GM19099 (cell line): ENCODE data around the gene LIN37.

Source experiments
- POLR2A ChIP-seq: IDR thresholded peaks from 3 replicates; pipeline ENCODE4 v1.6.1; 2011; ENCODE audit warnings: low read depth; ENCODE audit not compliant: insufficient read length; ENCODE audit errors: extremely low read depth

LIN37 gene

DNA sequence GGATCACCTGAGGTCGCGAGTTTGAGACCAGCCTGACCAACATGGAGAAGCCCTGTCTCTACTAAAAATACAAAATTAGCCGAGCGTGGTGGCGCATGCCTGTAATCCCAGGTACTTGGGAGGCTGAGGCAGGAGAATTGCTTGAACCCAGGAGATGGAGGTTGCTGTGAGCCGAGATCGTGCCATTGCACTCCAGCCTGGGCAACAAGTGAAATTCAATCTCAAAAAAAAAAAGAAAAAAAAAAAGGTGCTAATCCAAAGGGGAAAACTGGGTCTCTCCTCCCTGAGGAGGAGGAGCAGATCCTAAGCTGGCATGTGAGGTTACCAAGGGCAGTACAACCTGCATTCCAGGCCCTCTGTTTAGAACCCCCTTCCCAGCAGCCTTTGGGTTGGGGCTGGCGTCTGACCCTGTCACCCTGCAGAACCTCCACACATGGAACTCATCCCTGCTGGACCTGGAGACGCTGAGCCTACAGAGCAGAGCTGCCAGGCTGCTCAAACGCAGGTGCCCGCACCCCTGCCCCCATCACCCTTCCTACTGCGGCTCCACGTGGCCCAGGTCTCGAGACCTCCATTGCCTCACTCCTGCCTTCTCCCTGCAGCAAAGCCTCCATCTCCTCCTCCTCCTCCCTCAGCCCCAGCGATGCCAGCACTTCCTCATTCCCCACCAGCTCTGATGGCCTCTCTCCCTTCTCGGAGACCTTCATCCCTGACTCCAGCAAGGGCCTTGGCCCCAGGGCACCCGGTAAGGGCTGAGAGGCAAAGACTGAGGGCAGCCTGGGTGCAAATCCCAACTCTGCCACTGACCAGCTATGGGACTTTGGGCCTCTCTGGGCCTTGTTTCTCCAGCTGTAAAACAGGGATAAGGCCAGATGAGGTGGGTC is 16.3 kb downstream of the LIN37 start:
- no peak for TF ChIP-seq POLR2A

DNA sequence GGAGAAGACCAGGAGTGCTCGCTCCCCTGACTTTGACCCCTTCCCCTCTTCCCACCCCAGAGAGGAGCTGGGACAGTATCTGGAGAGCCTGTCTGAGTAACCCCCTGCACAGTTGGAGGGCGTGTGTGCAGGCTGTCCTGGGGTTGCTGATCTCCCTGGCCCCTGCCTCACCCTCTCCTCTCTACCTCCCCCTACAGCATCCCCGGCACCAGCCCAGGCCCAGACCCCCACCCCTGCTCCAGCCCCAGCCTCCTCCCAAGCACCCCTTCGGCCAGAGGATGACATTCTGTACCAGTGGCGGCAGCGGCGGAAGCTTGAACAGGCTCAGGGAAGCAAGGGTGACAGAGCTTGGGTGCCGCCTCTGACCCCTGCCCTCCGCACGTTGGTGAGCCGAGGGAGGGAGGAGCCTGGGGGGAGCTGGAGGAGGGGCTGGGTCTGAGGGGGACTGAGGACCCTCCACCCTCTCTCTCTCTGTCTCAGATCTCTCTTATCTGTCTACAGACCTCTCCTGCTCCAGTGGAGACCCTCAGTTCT is 18.3 kb downstream of the LIN37 start:
- no peak for TF ChIP-seq POLR2A

DNA sequence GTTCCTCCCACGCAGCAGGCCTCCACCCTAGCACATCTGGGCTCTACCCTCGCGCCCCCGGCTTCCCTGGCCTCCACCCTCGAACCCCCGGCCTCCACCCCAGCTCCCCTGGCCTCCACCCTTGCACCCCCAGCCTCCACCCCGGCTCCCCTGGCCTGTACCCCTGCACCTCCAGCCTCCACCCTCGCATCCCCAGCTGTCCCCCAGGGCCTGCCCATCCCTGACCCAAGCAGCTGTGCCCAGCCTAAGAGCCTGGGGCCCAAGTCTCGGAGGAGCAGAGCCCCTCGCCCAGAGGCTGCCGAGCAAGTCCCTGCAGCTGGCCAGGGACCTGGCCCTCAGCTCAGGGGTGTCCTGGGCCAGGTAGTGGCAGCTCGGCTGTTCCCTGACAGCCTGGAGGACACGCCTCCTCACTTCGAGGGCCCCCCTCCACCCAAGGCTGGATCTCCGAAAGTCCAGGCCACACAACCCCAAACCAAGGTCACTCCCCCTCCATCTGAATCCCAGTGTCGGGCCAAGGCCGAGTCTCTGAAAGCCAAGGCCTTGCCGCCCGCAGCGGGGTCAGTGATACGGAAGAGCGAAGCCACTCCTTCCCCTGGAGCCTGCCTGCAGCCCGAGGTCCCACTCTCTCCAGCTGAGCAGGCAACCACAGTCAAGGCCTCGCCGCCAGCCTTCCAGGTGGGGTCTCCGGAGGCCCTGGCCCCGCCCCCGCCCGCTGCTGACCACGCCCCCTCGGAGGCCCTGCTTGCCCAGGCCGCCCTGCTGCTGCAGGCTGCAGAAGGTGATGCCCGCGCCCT is 19.1 kb downstream of the LIN37 start:
- TF ChIP-seq POLR2A = no peak

DNA sequence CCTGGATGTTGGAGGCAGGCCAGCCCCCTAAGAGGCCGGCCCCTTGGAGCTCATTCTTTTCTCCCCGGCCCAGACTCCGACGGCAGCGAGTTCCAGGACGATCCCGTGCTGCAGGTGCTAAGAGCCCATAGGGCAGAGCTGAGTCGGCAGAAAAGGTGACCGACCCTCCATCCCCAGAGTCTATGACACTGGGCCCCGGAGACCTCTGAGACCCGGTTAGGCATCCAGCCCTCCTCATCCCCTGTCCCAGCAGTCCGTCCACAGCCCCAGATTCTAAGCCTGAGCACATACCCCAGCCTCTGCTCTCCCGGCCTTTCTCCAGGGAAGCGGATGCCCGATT is 19.7 kb downstream of the LIN37 start:
- no peak for TF ChIP-seq POLR2A

DNA sequence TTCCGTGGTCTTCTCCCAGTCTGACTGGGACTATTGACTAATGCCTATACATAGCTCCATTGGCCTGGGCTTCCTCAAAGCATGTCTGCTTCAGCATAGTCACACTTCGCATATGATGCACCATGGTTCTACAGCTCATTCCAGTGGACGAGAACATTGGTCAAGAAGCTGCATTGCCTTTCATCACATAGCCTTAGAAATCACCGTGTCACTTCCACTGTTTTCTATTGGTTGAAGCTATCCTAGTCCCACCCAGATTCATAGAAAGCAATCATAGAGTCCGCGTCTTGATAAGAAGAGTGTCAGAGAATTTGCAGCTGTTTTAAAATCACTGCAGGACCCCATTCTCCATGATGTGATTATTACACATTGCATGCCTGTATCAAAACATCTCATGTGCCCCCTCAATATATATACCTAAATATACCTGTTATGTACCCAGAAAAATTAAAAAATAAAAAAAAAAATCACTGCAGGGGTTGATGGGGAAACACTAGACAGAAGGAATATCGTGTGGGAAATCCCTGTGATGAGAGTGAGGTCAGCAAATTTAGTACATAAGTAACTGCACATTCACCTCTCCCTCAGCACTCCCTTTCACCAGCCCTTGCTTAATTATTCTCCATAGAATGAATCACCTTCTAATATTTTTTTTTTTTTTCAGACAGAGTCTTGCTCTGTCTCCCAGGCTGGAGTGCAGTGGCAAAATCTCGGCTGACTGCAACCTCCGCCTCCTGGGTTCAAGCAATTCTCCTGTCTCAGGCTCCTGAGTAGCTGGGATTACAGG is 24.8 kb downstream of the LIN37 start:
- no peak for TF ChIP-seq POLR2A

DNA sequence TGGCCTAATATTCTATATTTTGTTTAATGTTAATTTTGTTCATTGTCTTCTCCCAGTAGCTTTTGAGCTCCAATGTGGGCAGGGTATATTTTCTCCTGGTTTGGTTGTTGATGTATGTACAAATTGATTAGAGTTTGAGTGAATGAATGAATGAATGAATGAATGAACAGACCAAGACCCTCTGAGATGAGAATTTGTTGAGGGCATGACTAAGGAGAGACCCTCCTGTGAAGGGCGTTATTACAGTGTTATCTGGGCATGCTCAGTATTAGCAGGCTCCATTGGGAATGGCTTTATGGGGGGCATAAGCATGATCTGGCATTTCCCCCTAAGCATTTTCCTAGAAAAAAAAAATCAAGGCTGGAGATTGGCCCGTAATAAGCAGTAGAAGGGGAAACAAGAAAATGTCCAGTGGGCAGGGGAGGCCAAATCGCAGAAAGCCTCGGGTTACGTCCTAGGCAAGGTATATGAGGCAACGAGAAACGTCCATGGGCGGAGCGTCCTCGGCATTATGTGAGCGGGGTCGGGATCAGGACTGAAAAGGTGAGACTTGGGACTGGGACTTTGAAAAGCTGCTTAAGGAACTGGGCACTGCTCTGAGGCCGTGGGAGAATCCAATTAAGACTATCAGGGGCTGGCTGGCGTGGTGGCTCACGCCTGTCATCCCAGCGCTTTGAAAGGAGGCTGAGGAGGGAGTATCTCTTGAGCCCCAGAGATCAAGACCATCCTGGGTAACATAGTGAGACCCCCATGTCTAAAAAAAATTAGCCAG is 26.1 kb downstream of the LIN37 start:
- TF ChIP-seq POLR2A = no peak

DNA sequence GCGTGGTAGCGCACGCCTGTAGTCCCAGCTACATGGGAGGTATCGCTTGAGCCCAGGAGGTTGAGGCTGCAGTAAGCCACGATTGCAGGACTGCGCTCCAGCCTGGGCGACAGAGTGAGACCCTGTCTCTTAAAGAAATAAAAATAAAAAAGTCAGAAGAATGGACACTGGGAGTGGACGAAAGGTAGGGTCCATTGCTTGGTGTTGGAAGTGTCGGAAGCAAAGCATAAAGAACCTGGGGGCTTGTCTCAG is 26.6 kb downstream of the LIN37 start:
- no peak for TF ChIP-seq POLR2A

DNA sequence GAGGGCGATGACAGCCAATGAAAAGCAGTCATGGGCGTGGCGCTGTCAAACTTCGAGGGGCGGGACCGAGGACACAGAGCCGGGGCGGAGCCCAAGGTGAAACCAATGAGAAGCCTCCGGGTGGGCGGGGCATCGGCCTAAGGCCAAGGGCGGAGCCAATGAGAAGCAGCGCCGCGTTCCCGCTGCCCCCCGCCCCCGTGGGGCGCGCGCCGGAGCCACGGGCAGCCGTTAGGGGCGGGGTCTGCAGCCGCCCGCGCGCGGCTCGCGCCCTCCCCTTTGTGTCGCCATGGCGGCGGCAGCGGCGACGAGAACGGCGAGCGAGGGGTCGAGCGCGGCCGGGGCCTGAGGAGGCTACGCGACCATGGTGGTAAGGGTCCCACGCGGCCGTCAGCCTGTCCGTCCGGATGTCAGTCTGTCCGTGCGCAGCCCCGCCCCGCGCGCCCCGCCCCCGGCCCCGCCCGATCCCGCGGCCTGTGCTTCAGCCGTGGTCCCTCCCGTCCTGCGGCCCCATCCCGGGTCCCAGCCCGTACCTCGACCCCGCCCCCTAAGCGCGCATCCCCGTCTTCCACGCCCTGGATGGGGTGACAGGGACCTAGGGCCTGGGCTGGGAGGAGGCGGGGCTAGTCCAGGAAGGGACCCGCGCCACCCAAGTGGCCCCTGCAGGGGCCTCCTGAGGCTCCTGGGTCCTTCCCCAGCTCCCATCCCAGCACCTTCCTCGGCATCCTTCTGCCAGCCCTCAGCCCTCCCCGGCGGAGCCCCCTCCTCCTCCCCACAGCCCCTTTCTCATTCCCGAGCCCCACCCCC is 27.1 kb downstream of the LIN37 start, which contains the start of gene ARHGAP33:
Gene ARHGAP33 (plus strand): TSS at position 267 of the 804 bp plus-strand sequence. CDS start 95 bp downstream, at position 362.
- TF ChIP-seq POLR2A = peak; percentile 67

DNA sequence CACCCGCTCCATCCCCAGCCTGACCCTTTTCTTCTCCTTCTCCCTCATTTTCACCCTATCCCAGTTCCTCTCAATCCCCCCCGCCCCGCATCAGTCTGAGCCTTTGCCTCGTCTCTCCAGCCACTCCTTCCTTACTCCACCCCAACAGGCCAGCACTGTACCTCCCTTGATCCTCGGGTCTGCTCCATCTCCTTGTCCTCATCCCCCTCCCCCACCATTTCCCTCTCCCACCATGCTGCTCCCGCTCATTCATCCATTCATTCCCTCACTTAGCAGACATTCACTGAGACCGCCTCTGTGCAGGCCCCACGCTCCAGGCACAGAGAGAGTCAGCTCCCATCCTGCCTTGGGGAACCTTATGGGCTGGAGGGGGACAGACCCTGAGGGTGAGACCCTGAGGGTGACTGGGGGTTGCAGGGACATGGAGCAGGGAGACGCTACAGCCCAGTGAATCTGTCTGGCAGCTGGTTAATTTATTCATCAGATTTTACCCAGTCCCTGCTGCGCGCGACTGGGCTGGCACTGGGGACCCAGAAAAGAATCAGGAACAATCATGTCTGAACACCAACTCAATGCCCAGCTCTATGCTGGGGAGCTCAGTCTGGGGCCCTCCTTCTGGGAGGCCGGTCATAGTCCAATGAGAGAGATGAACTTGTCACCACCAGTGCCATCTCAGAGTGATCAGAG is 27.9 kb downstream of the LIN37 start:
- no peak for TF ChIP-seq POLR2A

DNA sequence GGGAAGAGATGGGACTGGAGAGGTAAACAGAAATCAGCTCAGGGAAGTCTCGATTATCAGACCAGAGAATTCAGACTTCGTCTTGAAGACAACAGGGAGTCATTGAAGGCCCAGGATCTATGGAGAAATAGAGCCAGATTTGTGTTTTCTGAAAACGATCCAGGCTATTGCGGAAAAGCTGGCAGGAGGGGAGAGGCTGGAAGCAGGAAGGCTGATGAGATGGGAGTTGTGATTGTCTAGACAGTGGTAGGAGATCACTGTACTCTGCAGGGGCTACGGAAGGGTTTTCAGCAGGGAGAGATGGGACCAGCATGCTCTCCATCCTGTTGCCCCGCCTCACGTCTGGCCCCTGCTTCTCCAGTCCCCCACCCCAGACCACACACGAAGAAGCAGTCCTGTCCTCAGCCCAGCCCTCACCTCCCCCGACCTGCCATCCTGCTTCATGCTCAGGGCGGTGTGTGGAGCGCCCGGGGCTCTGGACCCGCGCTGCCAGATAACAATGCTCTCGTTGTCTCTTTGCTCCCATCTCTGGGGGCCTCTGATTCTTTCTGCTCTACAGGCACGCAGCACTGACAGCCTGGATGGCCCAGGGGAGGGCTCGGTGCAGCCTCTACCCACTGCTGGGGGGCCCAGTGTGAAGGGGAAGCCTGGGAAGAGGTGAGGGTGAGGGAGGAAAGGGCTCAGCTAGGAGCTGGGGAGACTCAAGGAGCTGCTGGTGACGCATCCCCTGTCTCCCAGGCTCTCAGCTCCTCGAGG is 28.9 kb downstream of the LIN37 start:
- no peak for TF ChIP-seq POLR2A

DNA sequence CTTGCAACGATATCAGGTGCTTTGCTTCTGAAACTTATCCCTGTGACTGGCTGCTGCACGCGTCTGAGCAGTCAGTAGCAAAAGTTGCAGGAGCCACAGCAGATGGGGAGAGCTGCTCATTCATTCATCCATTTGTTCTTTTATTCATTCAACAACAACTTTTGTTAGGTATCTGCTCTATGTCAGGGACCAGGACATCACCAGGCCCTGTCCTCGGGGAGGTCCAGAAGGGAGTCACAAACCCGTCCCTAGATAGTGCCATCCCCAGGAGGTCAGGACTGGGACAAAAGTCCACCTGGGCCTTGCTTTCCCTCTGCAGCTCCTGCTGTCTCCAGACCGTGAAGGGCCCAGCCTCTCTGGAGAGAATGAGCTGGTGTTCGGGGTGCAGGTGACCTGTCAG is 29.6 kb downstream of the LIN37 start:
- no peak for TF ChIP-seq POLR2A

DNA sequence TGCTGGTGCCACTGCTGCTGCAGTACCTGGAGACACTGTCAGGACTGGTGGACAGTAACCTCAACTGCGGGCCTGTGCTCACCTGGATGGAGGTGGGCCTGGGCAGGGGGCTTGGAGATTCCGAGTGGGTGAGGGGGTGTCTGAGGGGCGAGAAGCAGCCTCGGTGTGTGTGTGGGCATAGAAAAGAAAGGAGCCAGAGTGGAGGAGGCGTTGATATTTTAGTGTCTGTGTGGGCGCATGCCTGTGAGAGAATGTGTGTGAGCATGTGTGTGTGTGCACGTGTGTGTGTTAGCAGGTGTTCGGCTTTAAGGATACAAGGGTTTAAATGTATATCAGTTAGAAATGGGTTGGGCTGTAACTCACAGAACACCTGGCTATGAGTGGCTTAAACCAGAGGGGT is 30.7 kb downstream of the LIN37 start:
- no peak for TF ChIP-seq POLR2A

DNA sequence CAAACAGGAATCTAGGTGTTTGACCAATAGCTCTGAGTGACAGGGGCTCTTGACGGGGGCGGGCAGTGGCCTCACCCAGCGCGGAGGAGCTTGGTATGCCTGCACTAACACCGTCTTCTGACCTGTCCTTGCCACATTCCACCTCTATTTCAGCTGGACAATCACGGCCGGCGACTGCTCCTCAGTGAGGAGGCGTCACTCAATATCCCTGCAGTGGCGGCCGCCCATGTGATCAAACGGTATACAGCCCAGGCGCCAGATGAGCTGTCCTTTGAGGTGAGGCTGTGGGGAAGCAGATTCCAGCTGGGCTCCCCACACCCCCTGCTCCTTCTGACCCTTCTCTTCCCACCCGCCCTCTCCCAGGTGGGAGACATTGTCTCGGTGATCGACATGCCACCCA is 31.7 kb downstream of the LIN37 start:
- no peak for TF ChIP-seq POLR2A

DNA sequence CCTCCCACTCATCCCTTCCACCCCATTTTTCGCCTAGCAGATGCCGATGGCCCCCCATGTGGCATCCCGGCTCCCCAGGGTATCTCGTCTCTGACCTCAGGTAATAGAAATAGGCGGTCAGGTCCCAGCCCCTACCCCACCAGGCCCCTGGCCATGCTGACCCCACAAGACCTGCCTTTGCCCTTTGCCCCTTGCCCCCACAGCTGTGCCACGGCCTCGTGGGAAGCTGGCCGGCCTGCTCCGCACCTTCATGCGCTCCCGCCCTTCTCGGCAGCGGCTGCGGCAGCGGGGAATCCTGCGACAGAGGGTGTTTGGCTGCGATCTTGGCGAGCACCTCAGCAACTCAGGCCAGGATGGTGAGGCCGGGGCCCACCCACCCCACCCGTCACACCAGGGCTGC is 32.3 kb downstream of the LIN37 start:
- no peak for TF ChIP-seq POLR2A
